Neural progenitor cell (in vitro differentiated cells): ENCODE measurements around the gene MYPN.

Source experiments
- CTCF ChIP-seq: fragments of 200-600 bp; sonication (generic); IDR thresholded peaks from 2 replicates; pipeline ENCODE4 v1.5.1; 2017; ENCODE audit warnings: antibody characterized with exemption, mild to moderate bottlenecking
- EZH2phosphoT487 ChIP-seq: fragments of 200-600 bp; sonication (generic); IDR thresholded peaks from 2 replicates; pipeline ENCODE4 v1.6.1; 2017; ENCODE audit warnings: antibody characterized with exemption

- TF ChIP-seq CTCF (no peak), EZH2phosphoT487 (no peak)
Observed at GRCh38 chr10:68194290-68194689, 85.0 kb downstream of the MYPN start.
